HUES48 (cell line): ENCODE results near the gene SPACA7.

Source experiments
- H3K27ac ChIP-seq: one replicate; pipeline ENCODE4 v1.7.0; 2013; ENCODE audit warnings: low read depth, low read length, inconsistent platforms
- H3K27me3 ChIP-seq: 2 replicates; pipeline ENCODE4 v1.6.1; 2013; ENCODE audit warnings: mild to moderate bottlenecking, low read length; ENCODE audit not compliant: control insufficient read depth, insufficient read depth
- H3K36me3 ChIP-seq: 2 replicates; pipeline ENCODE4 v1.6.1; 2013; ENCODE audit warnings: low read length; ENCODE audit not compliant: control insufficient read depth, insufficient read depth
- H3K4me1 ChIP-seq: 2 replicates; pipeline ENCODE4 v1.6.1; 2013; ENCODE audit warnings: mild to moderate bottlenecking, low read length; ENCODE audit not compliant: control insufficient read depth, insufficient read depth
- H3K4me3 ChIP-seq: 2 replicates; pipeline ENCODE4 v1.5.1; 2013; ENCODE audit warnings: mild to moderate bottlenecking, low read depth, low read length
- H3K9ac ChIP-seq: 2 replicates; pipeline ENCODE4 v1.6.1; 2013; ENCODE audit warnings: mild to moderate bottlenecking, low read depth, low read length, moderate library complexity
- H3K9me3 ChIP-seq: 2 replicates; pipeline ENCODE4 v1.6.1; 2013; ENCODE audit warnings: low read length; ENCODE audit not compliant: control insufficient read depth, insufficient read depth

The SPACA7 gene

GRCh38 chr13:112469071-112469745, 93.1 kb downstream of the SPACA7 start:
- H3K9me3 ChIP-seq: no peaks in the 10 kb centered on the region
- H3K36me3 ChIP-seq: no peaks in the 10 kb centered on the region
- H3K27me3 ChIP-seq: no peaks in the 10 kb centered on the region
- H3K4me1 ChIP-seq: no peaks in the 10 kb centered on the region; the same call in 1 of the 2 replicates
- H3K27ac ChIP-seq: no peak overlapping the region
- H3K4me3 ChIP-seq: no peak overlapping the region
- H3K9ac ChIP-seq: no peak overlapping the region

- no peaks in the 10 kb centered on the region for H3K36me3 ChIP-seq
- no peaks in the 10 kb centered on the region for H3K9me3 ChIP-seq
- no peak overlapping the region for H3K27ac ChIP-seq
- H3K27me3 ChIP-seq: no peaks in the 10 kb centered on the region
- H3K4me1 ChIP-seq: no peaks in the 10 kb centered on the region
- no peak overlapping the region for H3K4me3 ChIP-seq
- H3K9ac ChIP-seq: no peak overlapping the region
These were observed 97.7 kb downstream of the SPACA7 start for GRCh38 chr13:112473818-112474217.

GRCh38 chr13:112474869-112475268, 98.7 kb downstream of the SPACA7 start:
- Histone ChIP-seq H3K36me3 (no peaks in the 10 kb centered on the region), H3K4me3 (no peak overlapping the region), H3K27ac (no peak overlapping the region), H3K9me3 (no peaks in the 10 kb centered on the region), H3K9ac (no peak overlapping the region), H3K4me1 (no peaks in the 10 kb centered on the region), H3K27me3 (no peaks in the 10 kb centered on the region)

- H3K4me1 ChIP-seq: no peaks in the 10 kb centered on the region
- H3K36me3 ChIP-seq: no peaks in the 10 kb centered on the region
- H3K4me3 ChIP-seq: no peak overlapping the region
- no peak overlapping the region for H3K27ac ChIP-seq
- H3K9ac ChIP-seq: no peak overlapping the region
- H3K9me3 ChIP-seq: no peaks in the 10 kb centered on the region
- no peaks in the 10 kb centered on the region for H3K27me3 ChIP-seq
These were observed 99.7 kb downstream of the SPACA7 start for GRCh38 chr13:112475889-112476288.

GRCh38 chr13:112477070-112477619, 101.0 kb downstream of the SPACA7 start:
- Histone ChIP-seq H3K4me3 (no peak overlapping the region), H3K27me3 (no peaks in the 10 kb centered on the region), H3K27ac (no peak overlapping the region), H3K4me1 (no peaks in the 10 kb centered on the region), H3K9ac (no peak overlapping the region), H3K9me3 (no peaks in the 10 kb centered on the region), H3K36me3 (no peaks in the 10 kb centered on the region)

- no peaks in the 10 kb centered on the region for H3K9me3 ChIP-seq
- H3K27ac ChIP-seq: no peak overlapping the region
- H3K4me3 ChIP-seq: no peak overlapping the region
- no peaks in the 10 kb centered on the region for H3K4me1 ChIP-seq
- H3K9ac ChIP-seq: no peak overlapping the region
- no peaks in the 10 kb centered on the region for H3K27me3 ChIP-seq
- H3K36me3 ChIP-seq: no peaks in the 10 kb centered on the region
These were observed 103.2 kb downstream of the SPACA7 start for GRCh38 chr13:112479389-112479788.

GRCh38 chr13:112481458-112481857, 105.3 kb downstream of the SPACA7 start:
- no peaks in the 10 kb centered on the region for H3K4me1 ChIP-seq
- H3K27ac ChIP-seq: no peak overlapping the region

GRCh38 chr13:112483299-112483698, 107.1 kb downstream of the SPACA7 start:
- H3K36me3 ChIP-seq: peaks cover 15% of the 10 kb centered on the region; the same call in 1 of the 2 replicates

More at GRCh38 chr13:112481458-112481857, 105.3 kb downstream of the SPACA7 start:
- Histone ChIP-seq H3K4me3 (no peak overlapping the region), H3K36me3 (peaks cover 10% of the 10 kb centered on the region; the same call in 1 of the 2 replicates), H3K9ac (no peak overlapping the region), H3K9me3 (no peaks in the 10 kb centered on the region), H3K27me3 (no peaks in the 10 kb centered on the region)

More at GRCh38 chr13:112483299-112483698, 107.1 kb downstream of the SPACA7 start:
- Histone ChIP-seq H3K27ac (no peak overlapping the region), H3K4me1 (no peaks in the 10 kb centered on the region), H3K4me3 (no peak overlapping the region), H3K9ac (no peak overlapping the region), H3K27me3 (no peaks in the 10 kb centered on the region), H3K9me3 (no peaks in the 10 kb centered on the region)
